DND-41 (cell line): ENCODE measurements around the gene KHK.

Source experiments
- ATAC-seq: fragments of 200-7000 bp; cut with Tn5 transposase; 3 replicates; pipeline ENCODE4 v1.9.1; 2021; ENCODE audit warnings: low read depth; ENCODE audit not compliant: insufficient read depth
- DNase-seq: peaks from one replicate; pipeline ENCODE4 v3.0.0-alpha.2; 2020
- H2AFZ ChIP-seq: 2 replicates; pipeline ENCODE4 v1.6.0; 2012; ENCODE audit warnings: low read depth, low read length
- H3K27ac ChIP-seq: 2 replicates; pipeline ENCODE4 v1.5.1; 2012; ENCODE audit warnings: low read length, inconsistent platforms
- H3K27me3 ChIP-seq: fragments of 200-600 bp; sonication (generic); 2 replicates; pipeline ENCODE4 v1.6.0; 2012; ENCODE audit warnings: low read length, mild to moderate bottlenecking, inconsistent platforms; ENCODE audit not compliant: insufficient read depth, poor library complexity
- H3K36me3 ChIP-seq: 2 replicates; pipeline ENCODE4 v1.5.1; 2012; ENCODE audit warnings: low read length, inconsistent platforms; ENCODE audit not compliant: insufficient read depth
- H3K4me1 ChIP-seq: 2 replicates; pipeline ENCODE4 v1.5.1; 2012; ENCODE audit warnings: mild to moderate bottlenecking, low read length; ENCODE audit not compliant: insufficient read depth
- H3K4me2 ChIP-seq: 2 replicates; pipeline ENCODE4 v1.6.0; 2012; ENCODE audit warnings: mild to moderate bottlenecking, moderate library complexity, low read length, inconsistent platforms; ENCODE audit not compliant: insufficient read depth
- H3K4me3 ChIP-seq, 2 experiments: fragments of 200-600 bp in 1 of 2; shearing (Covaris generic) in 1 of 2; 2 replicates each; pipeline ENCODE4 v1.5.1; 2012 to 2016; ENCODE audit warnings: inconsistent platforms in 2 of 2, low read length in 2 of 2, mild to moderate bottlenecking in 2 of 2, low read depth in 1 of 2, moderate library complexity in 1 of 2
- H3K79me2 ChIP-seq: 2 replicates; pipeline ENCODE4 v1.6.0; 2012; ENCODE audit warnings: low read length, inconsistent platforms; ENCODE audit not compliant: insufficient read depth
- H3K9ac ChIP-seq: 2 replicates; pipeline ENCODE4 v1.6.0; 2012; ENCODE audit warnings: low read depth, mild to moderate bottlenecking, inconsistent platforms, low read length, moderate library complexity
- H3K9me3 ChIP-seq: 2 replicates; pipeline ENCODE4 v1.5.1; 2012; ENCODE audit warnings: low read length, moderate library complexity, mild to moderate bottlenecking, inconsistent platforms; ENCODE audit not compliant: insufficient read depth, severe bottlenecking
- H4K20me1 ChIP-seq: 2 replicates; pipeline ENCODE4 v1.6.0; 2012; ENCODE audit warnings: low read length; ENCODE audit not compliant: insufficient read depth
- EZH2 ChIP-seq: IDR thresholded peaks from 3 replicates; pipeline ENCODE4 v1.6.1; 2012; ENCODE audit warnings: borderline replicate concordance, low read depth, mild to moderate bottlenecking, moderate library complexity, low read length, inconsistent platforms; ENCODE audit not compliant: severe bottlenecking
- TF ChIP-seq, protein P1 (sequence below): IDR thresholded peaks from 2 replicates; pipeline ENCODE4 v1.5.1; 2012; ENCODE audit warnings: borderline replicate concordance, low read length, moderate library complexity, mild to moderate bottlenecking; ENCODE audit not compliant: poor library complexity, severe bottlenecking; ENCODE audit errors: extremely low read depth

Gene KHK

DNA sequence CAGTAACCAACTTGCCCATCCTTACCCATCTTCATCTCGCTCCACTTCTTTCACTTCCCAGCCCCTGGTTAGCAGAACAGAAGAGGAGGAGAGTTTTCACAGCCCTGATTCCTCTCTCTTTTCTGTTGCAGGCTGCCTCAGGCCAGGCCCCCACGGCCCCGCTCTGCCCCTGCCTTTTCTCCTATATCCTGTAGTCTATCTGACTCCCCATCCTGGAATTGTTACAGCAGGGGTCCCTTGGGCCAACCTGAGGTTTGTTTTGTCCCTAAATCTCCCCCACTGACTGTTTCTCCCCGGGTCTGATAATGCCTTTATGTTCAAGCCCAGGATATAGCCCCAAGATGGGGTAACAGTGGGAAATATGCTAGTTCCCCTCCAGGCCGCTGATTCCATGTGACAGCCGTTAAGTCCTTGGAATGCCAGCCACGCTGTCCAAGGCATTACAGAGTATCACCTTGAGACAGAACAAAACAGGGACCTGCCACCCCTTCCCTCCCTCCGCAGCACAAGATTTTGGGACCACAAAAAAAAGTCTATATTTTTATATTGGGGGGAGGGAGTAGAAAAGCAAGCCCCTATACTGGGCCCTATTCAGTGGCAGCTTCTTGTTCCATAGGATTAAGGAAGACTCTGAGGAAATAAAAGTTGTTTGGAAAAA is 16.5 kb upstream of the KHK start:
- peak overlapping the region; percentile 95 for H3K4me2 ChIP-seq
- peaks cover 45% of the 10 kb centered on the region for H3K36me3 ChIP-seq
- TF ChIP-seq EZH2 = no peak
- TF ChIP-seq, protein P1, sequence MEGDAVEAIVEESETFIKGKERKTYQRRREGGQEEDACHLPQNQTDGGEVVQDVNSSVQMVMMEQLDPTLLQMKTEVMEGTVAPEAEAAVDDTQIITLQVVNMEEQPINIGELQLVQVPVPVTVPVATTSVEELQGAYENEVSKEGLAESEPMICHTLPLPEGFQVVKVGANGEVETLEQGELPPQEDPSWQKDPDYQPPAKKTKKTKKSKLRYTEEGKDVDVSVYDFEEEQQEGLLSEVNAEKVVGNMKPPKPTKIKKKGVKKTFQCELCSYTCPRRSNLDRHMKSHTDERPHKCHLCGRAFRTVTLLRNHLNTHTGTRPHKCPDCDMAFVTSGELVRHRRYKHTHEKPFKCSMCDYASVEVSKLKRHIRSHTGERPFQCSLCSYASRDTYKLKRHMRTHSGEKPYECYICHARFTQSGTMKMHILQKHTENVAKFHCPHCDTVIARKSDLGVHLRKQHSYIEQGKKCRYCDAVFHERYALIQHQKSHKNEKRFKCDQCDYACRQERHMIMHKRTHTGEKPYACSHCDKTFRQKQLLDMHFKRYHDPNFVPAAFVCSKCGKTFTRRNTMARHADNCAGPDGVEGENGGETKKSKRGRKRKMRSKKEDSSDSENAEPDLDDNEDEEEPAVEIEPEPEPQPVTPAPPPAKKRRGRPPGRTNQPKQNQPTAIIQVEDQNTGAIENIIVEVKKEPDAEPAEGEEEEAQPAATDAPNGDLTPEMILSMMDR = no peak
- no peak overlapping the region for H2AFZ ChIP-seq
- peak overlapping the region; percentile 72; the same call in 1 of the 2 replicates for H3K27ac ChIP-seq
- DNase-seq = no peak
- peaks cover 43% of the 10 kb centered on the region for H3K4me1 ChIP-seq
- peaks cover 28% of the 10 kb centered on the region for H3K79me2 ChIP-seq
- peak overlapping the region; percentile 84 for H3K9ac ChIP-seq
- H3K27me3 ChIP-seq = no peaks in the 10 kb centered on the region
- H3K4me3 ChIP-seq = peak overlapping the region; percentile 84 to 91; a peak in 3 of 4 replicates
- H3K9me3 ChIP-seq = no peaks in the 10 kb centered on the region
- no peak for ATAC-seq
- peaks cover 20% of the 10 kb centered on the region; the same call in 1 of the 2 replicates for H4K20me1 ChIP-seq

DNA sequence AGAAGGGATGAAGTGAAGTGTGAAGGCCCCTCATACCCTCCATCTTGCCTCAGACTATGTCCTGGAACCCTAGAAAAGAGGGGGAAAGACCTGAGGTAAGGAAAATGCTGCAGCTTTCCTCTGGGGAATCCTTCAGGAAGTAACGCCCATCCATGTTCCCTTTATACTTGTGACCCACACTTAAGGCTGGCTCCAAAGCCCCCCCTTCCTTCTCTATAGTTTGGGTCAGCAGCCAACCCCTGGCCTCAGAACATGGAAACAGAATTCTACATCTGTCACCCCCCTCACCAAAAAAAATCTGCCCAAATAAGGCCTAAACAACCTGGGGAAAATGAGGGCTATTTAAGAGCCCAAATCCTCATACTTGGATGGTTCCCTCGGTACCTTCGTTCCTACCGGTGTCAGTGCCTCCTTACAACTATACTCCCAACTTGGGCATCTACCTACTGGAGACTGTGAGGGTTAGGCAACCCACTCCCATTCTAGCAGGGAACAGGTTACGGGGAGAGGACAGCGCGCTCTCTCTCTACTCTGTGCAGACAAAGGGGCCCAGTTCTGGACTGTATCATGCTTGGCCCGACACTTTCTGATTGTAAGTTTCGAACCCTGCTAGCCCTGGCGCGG is 15.8 kb upstream of the KHK start:
- Histone ChIP-seq H3K79me2 (peaks cover 28% of the 10 kb centered on the region), H3K4me1 (peaks cover 50% of the 10 kb centered on the region), H3K36me3 (peaks cover 40% of the 10 kb centered on the region), H3K27me3 (no peaks in the 10 kb centered on the region), H3K4me3 (peak overlapping the region; percentile 84 to 91), H3K9ac (peak overlapping the region; percentile 84), H2AFZ (peak overlapping the region; percentile 73), H3K9me3 (no peaks in the 10 kb centered on the region), H3K27ac (peak overlapping the region; percentile 72), H3K4me2 (peak overlapping the region; percentile 95), H4K20me1 (peaks cover 20% of the 10 kb centered on the region; the same call in 1 of the 2 replicates)
- TF ChIP-seq, protein P1 = no peak
- TF ChIP-seq EZH2 = no peak
- ATAC-seq = no peak
- DNase-seq = no peak

DNA sequence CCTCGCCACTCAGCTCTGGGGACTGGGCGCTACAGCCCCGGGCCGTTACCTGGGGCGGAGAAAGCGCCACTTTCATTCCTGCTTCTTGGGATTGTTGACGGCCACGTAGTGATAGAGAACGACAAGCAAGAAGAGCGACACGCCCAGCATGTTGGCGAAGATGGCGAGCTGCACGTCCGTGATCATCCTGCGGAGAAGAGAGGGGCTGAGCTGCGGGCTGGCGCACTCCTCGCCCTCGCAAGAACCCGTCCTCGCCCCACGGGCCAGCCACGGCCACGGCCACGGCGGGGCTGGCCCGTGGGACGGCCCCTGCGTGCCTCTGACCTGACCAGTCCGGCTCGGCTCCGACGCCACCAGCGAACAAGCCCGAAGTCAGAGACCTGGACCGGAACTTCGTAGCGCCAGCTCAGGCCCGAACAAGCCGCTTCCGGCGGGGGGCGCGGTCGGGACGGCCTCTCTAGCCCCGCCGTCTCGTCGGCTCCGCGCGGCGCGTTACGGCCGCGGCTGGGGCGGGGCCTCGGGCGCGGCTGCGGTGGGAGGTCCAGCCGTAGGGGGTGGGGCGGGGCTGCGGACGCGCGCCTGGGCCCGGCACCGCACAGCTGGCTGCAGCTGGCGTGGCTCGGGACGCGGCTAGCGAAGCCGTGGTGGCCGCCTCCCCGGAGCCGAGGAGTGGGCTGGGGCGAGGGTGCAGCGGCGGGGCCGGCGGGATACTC is 15.1 kb upstream of the KHK start, which contains the start of gene OST4:
TSS of gene OST4 (minus strand) at position 378 of the 713 bp plus-strand sequence.
- H3K27ac ChIP-seq = peak within 1 kb of the TSS; percentile 78
- H3K9ac ChIP-seq = peak within 1 kb of the TSS; percentile 84
- peaks cover 55% of the 10 kb centered on the region for H3K4me1 ChIP-seq

More for the DNA sequence above, 15.1 kb upstream of the KHK start, which contains the start of gene OST4:
- Histone ChIP-seq H4K20me1 (peaks cover 20% of the 10 kb centered on the region; the same call in 1 of the 2 replicates), H3K9me3 (no peaks in the 10 kb centered on the region), H3K27me3 (no peaks in the 10 kb centered on the region), H2AFZ (peak within 1 kb of the TSS; percentile 73), H3K36me3 (peaks cover 35% of the 10 kb centered on the region), H3K4me3 (peak within 1 kb of the TSS; percentile 84 to 91), H3K79me2 (peaks cover 28% of the 10 kb centered on the region), H3K4me2 (peak within 1 kb of the TSS; percentile 95)
- DNase-seq = peak; percentile 89
- peak; percentile 90 for ATAC-seq
- TF ChIP-seq EZH2 = no peak
- TF ChIP-seq, protein P1 = peak; percentile 11
